MM.1S (cell line): Measurements from ENCODE around the gene DPY19L1.
"Not testable (repeated sequence)": the region's sequence is repeated elsewhere in the genome, so short reads cannot be mapped to it uniquely, and the experiment has no call there.

Experiments
- DNase-seq: peaks from one replicate; pipeline ENCODE4 v3.0.0-alpha.2; 2015
- H2AFZ ChIP-seq: fragments of 300-600 bp; sonication (generic); 2 replicates; pipeline ENCODE4 v1.6.0; 2016; ENCODE audit warnings: antibody characterized with exemption, low read length
- H3F3A ChIP-seq: fragments of 300-600 bp; sonication (generic); 2 replicates; pipeline ENCODE4 v1.6.1; 2016; ENCODE audit warnings: mild to moderate bottlenecking, antibody characterized with exemption, low read length, moderate library complexity, mixed read lengths; ENCODE audit not compliant: insufficient read depth
- H3K27ac ChIP-seq: fragments of 300-600 bp; sonication (generic); 2 replicates; pipeline ENCODE4 v1.5.1; 2016; ENCODE audit warnings: mild to moderate bottlenecking, low read length
- H3K27me3 ChIP-seq: fragments of 300-600 bp; sonication (generic); replicated peaks from 2 replicates; pipeline ENCODE4 v1.6.0; 2016; ENCODE audit warnings: low read length; ENCODE audit not compliant: insufficient read depth
- H3K36me3 ChIP-seq: fragments of 300-600 bp; sonication (generic); replicated peaks from 2 replicates; pipeline ENCODE4 v1.6.1; 2016; ENCODE audit warnings: mild to moderate bottlenecking, low read length, mixed read lengths; ENCODE audit not compliant: insufficient read depth
- H3K4me1 ChIP-seq: fragments of 300-600 bp; sonication (generic); 2 replicates; pipeline ENCODE4 v1.6.1; 2016; ENCODE audit warnings: low read length, mixed read lengths
- H3K4me2 ChIP-seq: fragments of 300-600 bp; sonication (generic); 2 replicates; pipeline ENCODE4 v1.6.0; 2016; ENCODE audit warnings: low read depth, low read length
- H3K4me3 ChIP-seq: fragments of 300-600 bp; sonication (generic); 2 replicates; pipeline ENCODE4 v1.5.1; 2016; ENCODE audit warnings: low read length, mixed read lengths
- H3K79me2 ChIP-seq: fragments of 300-600 bp; sonication (generic); 2 replicates; pipeline ENCODE4 v1.6.1; 2016; ENCODE audit warnings: mixed run types, low read length, mixed read lengths
- H3K9ac ChIP-seq: fragments of 300-600 bp; sonication (generic); 2 replicates; pipeline ENCODE4 v1.6.1; 2016; ENCODE audit warnings: low read length, mixed read lengths
- H3K9me2 ChIP-seq: fragments of 300-600 bp; sonication (generic); replicated peaks from 2 replicates; pipeline ENCODE4 v1.6.1; 2016; ENCODE audit warnings: mild to moderate bottlenecking, low read length, mixed read lengths; ENCODE audit not compliant: insufficient read depth
- H3K9me3 ChIP-seq: fragments of 300-600 bp; sonication (generic); replicated peaks from 2 replicates; pipeline ENCODE4 v1.6.1; 2016; ENCODE audit warnings: mild to moderate bottlenecking, low read length, mixed read lengths; ENCODE audit not compliant: insufficient read depth
- H4K20me1 ChIP-seq: fragments of 300-600 bp; sonication (generic); 2 replicates; pipeline ENCODE4 v1.6.1; 2016; ENCODE audit warnings: mild to moderate bottlenecking, low read length, moderate library complexity, mixed read lengths; ENCODE audit not compliant: insufficient read depth
- CTCF ChIP-seq: fragments of 300-600 bp; sonication (generic); IDR thresholded peaks from 2 replicates; pipeline ENCODE4 v1.5.1; 2016; ENCODE audit warnings: antibody characterized with exemption, low read length, mixed read lengths
- EZH2 ChIP-seq: fragments of 300-600 bp; sonication (generic); optimal IDR thresholded peaks from 2 replicates; pipeline ENCODE3; 2017; ENCODE audit warnings: low read depth, mild to moderate bottlenecking, antibody characterized with exemption, low read length, mixed read lengths
- EZH2phosphoT487 ChIP-seq: fragments of 300-600 bp; sonication (generic); IDR thresholded peaks from 2 replicates; pipeline ENCODE4 v1.6.1; 2018; ENCODE audit warnings: antibody characterized with exemption, low read length

Gene DPY19L1

DNA sequence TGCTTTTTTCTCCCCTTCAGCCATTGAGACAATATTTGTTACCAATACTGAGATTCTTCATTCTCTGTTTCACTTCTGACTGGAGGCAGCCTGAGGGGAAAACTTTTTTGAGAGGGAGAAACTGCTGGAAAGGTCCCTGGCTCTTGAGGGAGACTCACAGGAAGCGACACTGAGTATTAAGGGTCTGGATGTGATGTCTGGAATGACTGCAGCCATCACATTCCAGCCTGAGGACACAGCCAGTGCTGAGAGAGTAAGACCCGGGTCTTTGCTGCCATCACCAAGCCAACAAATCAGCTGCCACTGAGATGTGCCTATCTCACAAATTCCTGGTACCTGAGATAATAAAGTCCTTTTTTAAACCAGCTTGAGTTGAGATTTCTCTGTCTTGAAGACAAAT is 157.4 kb downstream of the DPY19L1 start:
- Histone ChIP-seq H3K4me2 (no peak overlapping the region), H3K9ac (no peak overlapping the region), H3K27ac (no peak overlapping the region), H3K79me2 (no peaks in the 10 kb centered on the region), H3K27me3 (no peaks in the 10 kb centered on the region), H2AFZ (no peak overlapping the region), H3K4me1 (no peaks in the 10 kb centered on the region), H3K4me3 (no peak overlapping the region), H4K20me1 (no peaks in the 10 kb centered on the region), H3K9me2 (no peaks in the 10 kb centered on the region), H3K9me3 (no peaks in the 10 kb centered on the region), H3F3A (no peaks in the 10 kb centered on the region), H3K36me3 (no peaks in the 10 kb centered on the region)
- TF ChIP-seq EZH2: no peak
- TF ChIP-seq EZH2phosphoT487: no peak
- no peak for TF ChIP-seq CTCF
- DNase-seq: no peak

GRCh38 chr7:34878944-34879735 is 158.1 kb downstream of the DPY19L1 start:
- not testable (repeated sequence) for H3K79me2 ChIP-seq, H3K9me2 ChIP-seq, H3F3A ChIP-seq, DNase-seq, H2AFZ ChIP-seq, H3K27ac ChIP-seq, H3K36me3 ChIP-seq, H3K4me3 ChIP-seq, H3K9me3 ChIP-seq, H3K9ac ChIP-seq, H3K27me3 ChIP-seq, H4K20me1 ChIP-seq, H3K4me2 ChIP-seq, H3K4me1 ChIP-seq
